Activated T-cell treated with anti-CD3 and anti-CD28 coated beads, Interleukin-2, amount 50 U/mL, for 48 hours (primary cell): Measurements from ENCODE around the gene TMCO1.
"Not testable (repeated sequence)": the region's sequence is repeated elsewhere in the genome, so short reads cannot be mapped to it uniquely, and the experiment has no call there.

Experiments used
- DNase-seq, 2 experiments: peaks; one replicate each; pipeline ENCODE4 v3.0.0-alpha.2; 2020

Gene TMCO1

GRCh38 chr1:165683848-165684485 lies 84.7 kb downstream of the TMCO1 start:
- DNase-seq = no peak

- not testable (repeated sequence) for DNase-seq
These were observed 87.9 kb downstream of the TMCO1 start for GRCh38 chr1:165680773-165681172.

- no peak for DNase-seq
These were observed 88.4 kb downstream of the TMCO1 start for GRCh38 chr1:165680303-165680702.

GRCh38 chr1:165679282-165680036 lies 89.2 kb downstream of the TMCO1 start:
- DNase-seq = no peak

- no peak for DNase-seq
These were observed 90.2 kb downstream of the TMCO1 start for GRCh38 chr1:165678509-165678908.
